G401 (cell line): Measurements from ENCODE around the gene ANK2. TPM values are rescaled to one million over a fixed set of nuclear protein-coding genes. Genes with fewer than 3 reads are reported as not detected.

ENCODE experiments used
- DNase-seq: peaks from one replicate; pipeline ENCODE4 v3.0.0-alpha.2; 2015; ENCODE audit warnings: low spot score
- in situ Hi-C: cut with HindIII; loops from 2 replicates; pipeline ENCODE4 v1.10.0; 2016; ENCODE audit warnings: low sequenced_read_pairs, mixed read lengths
- total RNA-seq: library from RNA; depleted of rRNA; stranded (reverse); fragments of >200 nt; shearing (Covaris generic); gene quantifications from 2 replicates; pipeline ENCODE4 v1.2.3, GENCODE V29; 2014

ANK2 gene
- total RNA-seq, 1 experiment from 2014 or later: 7.2 TPM

DNA sequence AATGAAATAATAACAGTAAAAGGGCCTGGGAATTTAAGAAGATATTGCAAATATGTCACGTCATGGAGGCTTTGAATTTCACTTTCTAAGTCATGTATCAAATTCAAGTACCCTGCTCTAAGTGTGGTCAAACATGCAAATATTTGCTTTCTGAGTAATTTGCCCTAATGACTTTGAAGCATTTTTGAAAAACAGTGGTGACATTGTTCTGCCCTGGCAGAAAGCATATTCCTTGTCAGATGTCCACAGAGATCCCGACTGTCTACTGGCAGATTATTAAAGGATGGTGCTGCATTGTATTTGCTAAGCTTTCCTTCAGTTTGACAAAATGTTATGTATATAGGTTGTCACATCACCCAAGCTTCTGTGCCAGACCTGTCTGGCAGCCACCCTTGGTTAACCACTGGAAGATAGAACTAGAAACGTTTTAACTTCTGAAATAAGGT, 92.5 kb downstream of the ANK2 start:
- peak; percentile 47 for DNase-seq
- in situ Hi-C loops: no loop called here

- in situ Hi-C loops: no loop called here
- peak; percentile 56 for DNase-seq
These were observed 92.9 kb downstream of the ANK2 start for GRCh38 chr4:113142351-113142750.

GRCh38 chr4:113144091-113144490, 94.6 kb downstream of the ANK2 start:
- in situ Hi-C loops: no loop called here
- DNase-seq: no peak

- DNase-seq: no peak
- in situ Hi-C loops: no loop called here
These were observed 95.7 kb downstream of the ANK2 start for GRCh38 chr4:113145147-113145518.

DNA sequence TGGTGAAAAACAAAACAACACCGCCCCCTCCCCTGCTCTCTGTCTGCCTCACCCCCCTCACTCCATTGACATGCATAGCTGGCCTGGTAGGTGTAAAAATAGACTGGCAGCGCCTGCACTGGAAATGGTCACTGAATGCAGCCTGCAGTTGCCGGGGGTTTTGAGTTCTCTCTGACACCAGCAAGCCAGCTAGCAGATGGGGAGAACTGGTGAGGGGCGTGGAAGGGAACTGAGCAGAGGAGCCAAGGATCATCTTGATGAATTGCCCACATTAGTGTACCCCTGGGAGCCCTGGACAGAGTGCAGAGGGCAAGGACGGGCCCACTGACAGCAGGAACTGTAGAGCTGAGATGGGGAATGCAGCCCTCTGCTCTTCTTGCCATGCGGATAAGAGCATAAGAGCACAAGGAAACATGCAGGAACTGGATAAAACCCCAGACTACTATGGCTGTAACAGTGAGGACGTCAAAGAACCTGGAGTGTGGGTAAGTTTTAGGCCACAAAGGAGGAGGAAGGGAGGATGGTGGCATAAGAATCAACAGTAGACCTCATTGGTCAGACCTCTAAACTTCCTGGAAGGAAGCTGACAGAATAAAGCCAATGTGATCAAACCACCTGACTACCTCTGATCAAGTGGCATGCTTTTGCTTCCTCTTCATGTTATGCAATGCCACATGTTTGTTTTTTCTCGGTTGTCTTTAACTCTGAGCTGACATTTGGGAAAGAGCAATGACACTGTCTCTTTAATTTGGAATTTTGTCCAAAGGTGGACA, 96.3 kb downstream of the ANK2 start:
- in situ Hi-C loops: no loop called here
- DNase-seq: peak; percentile 67

GRCh38 chr4:113146876-113147358, 97.5 kb downstream of the ANK2 start:
- in situ Hi-C loops: no loop called here
- no peak for DNase-seq

DNA sequence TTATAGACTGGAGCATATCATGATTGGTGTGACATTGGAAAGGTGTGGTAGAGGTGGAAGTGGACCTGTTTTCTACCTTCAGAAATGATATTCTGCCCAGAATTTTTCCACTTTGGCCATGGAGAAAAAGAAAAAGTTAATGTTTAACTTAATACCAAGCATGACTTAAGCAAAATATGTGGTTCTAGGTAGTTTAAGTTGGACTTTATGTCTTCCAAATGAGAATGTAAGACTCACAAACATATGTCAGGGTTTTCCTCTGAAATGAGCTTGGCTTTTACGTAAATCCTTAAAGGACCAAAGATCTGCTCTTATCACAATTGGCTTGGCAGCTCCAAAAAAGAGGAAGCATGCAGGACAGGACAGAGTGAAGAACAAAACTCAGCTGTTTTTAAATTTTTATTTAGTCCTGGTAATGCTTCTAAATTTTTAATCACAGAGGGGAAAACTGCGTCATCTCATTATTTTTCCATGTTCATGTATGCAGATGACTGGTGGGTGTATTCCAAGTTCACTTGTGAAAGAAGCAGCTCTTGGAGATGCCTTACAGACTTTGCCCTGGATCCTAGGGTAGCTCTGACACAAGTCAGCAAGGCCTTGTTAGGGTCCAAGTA, 98.2 kb downstream of the ANK2 start:
- DNase-seq: no peak

DNA sequence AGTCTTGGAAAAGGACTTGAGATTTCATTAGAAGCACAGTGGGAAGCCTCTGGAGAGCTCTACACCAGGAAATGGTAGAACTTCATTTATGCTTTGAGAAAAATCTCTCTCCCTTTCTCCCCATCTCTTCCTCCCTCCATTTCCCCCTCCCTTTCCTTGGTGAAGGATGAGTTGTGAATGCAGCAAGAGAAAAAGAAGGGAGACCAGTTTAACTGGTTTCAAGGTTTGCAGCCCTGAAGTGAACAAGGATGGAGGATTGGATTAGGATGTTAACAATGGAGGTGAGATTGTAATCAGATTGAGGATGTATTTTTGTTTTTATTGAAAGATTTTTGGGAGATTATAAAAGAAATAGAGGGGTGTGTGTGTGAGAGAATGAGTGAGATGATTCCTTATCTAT, 99.5 kb downstream of the ANK2 start:
- DNase-seq: no peak
- in situ Hi-C loops: no loop called here

More for the DNA sequence above, 98.2 kb downstream of the ANK2 start:
- in situ Hi-C loops: no loop called here

GRCh38 chr4:113153529-113154101, 104.2 kb downstream of the ANK2 start:
- in situ Hi-C loops: no loop called here
- no peak for DNase-seq

- no peak for DNase-seq
- in situ Hi-C loops: no loop called here
These were observed 104.8 kb downstream of the ANK2 start for GRCh38 chr4:113154281-113154680.

- no peak for DNase-seq
- in situ Hi-C loops: no loop called here
These were observed 107.8 kb downstream of the ANK2 start for GRCh38 chr4:113157086-113157857.

- in situ Hi-C loops: no loop called here
- no peak for DNase-seq
These were observed 110.6 kb downstream of the ANK2 start for GRCh38 chr4:113159942-113160545.

DNA sequence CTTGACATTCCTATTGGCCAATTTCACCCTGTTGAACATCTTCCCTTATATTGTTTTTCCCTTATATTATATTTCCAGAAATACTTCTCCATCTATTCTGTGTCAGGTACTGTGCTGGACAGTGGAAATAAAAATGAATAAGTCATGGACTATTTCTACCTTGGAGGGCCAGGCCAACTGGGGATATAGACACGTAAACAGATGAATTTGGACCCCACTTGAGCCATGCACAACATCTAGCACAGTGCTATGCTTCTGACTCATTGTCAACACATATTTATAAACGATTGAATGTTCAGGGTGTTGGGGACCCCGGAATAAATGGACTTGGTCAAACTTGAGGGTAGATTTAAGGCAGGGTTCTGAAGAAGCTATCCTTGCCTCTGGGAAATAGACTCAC, 111.1 kb downstream of the ANK2 start:
- in situ Hi-C loops: no loop called here
- DNase-seq: no peak

DNA sequence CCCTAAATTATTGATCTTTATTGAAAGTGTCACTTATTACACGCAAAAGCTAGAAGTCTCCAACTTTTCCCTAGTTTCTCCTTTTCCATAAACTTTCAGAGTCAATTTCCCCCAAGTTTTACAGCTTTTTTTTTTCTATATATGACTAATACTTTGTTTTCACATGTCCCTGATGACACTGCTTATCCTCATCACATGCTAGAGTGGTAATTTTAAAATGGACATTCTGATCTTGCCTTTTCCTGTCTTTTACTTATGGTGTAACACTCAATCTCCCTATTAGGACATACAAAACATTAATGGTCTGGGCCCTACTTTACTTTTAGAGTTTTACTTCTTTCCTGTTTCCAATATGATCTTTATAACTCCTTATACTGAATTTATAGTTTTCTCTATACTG, 112.6 kb downstream of the ANK2 start:
- in situ Hi-C loops: no loop called here

DNA sequence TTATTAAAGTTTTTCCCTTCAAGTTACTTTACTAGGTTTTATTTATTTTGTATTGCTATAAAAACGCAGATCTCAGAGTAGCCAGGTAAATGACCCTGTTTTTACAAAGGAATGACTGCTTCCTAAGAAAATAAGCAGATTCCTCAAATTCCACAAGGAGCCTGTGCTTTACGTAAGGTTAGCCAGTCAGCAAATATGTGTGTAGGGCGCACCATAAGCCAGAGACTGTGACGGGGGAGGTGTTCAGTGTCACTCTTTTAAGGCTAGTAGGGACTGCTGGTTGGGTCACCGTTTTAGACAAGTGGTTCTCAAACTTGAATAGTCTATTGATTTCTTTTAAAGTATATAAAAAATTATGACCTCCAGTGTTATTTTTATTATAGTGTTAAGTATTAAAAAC, 119.9 kb downstream of the ANK2 start:
- DNase-seq: no peak
- in situ Hi-C loops: no loop called here

More for the DNA sequence above, 112.6 kb downstream of the ANK2 start:
- no peak for DNase-seq

DNA sequence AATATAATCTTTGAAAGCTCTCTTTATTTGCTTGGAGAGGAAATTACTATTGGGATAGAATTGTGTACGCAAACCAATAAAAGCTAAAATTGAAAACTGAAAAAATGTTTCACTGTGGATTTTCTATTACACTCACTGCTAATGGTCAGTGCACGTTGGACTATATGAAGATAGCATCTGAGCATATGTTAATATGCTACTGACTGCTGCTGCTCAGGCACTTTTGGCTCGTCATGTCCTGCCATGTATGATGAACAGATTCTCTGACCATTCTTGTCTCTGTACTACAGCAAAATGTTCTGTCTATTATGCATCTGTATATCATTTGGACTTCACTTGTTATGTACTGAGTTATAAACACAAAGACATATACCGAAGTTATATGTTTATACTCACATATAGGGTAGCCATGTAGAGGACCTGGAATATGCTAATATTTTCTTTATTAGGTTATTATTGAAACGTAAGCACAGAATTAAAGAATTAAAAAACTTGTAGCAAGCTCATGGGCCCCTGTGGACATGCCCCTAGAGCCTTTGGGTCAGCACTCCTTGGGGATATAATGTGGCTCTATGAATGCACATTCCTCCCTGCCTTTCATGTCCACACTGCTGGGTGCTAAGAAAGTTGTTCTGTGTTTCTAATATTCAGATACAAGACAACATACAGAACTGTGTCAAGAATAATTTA, 120.8 kb downstream of the ANK2 start:
- in situ Hi-C loops: no loop called here
- no peak for DNase-seq

- in situ Hi-C loops: no loop called here
- DNase-seq: no peak
These were observed 121.5 kb downstream of the ANK2 start for GRCh38 chr4:113170805-113171468.

DNA sequence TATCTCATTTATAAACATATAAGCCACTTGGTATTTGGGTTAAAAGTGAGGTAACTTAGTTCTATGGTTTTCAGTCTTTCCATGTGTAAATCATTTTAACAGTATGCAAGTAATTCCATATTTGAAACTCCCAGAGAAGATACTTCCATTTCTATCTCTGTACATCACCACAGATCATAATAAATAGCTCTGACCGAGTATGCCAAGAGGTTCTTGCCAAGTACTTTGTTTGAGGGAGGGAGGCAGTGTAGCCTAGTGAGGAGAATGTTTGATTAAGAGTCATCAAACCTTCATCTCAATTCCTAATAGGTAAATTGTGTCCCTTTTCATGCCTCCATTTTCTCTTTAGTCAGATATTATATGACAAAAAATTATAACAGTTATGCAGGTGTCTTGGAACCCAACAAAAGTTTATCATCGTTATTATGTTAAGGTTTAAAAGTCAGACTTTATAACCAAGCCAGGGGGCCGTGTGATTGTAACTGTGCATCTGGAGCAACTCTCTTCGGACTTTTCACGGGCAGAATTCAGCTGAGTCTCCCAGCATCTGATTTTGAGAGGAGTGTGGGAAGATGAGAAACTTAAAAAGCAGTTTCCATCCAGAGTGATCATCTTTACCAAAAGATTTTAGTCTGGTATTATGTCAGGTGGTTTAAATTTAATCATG, 123.8 kb downstream of the ANK2 start:
- in situ Hi-C loops: no loop called here
- no peak for DNase-seq
